Large intestine (tissue), 3 donors: Measurements from ENCODE around the gene GCNT3. TPM values are rescaled to one million over a fixed set of nuclear protein-coding genes. Genes with fewer than 3 reads are reported as not detected.
A peak's percentile ranks its signal among the peaks of the same experiment; 100 is the strongest.
"Not testable (repeated sequence)": the region's sequence is repeated elsewhere in the genome, so short reads cannot be mapped to it uniquely, and the experiment has no call there.

ENCODE experiments used
- DNase-seq, 2 donors: peaks; one replicate each; pipeline versions ENCODE4 v3.0.0 to v3.0.0-alpha.2; 2013
- H3K27ac ChIP-seq: one replicate; pipeline ENCODE4 v1.5.1; 2013; ENCODE audit warnings: low read length
- H3K27me3 ChIP-seq: 2 replicates; pipeline ENCODE4 v1.6.1; 2013; ENCODE audit warnings: low read length; ENCODE audit not compliant: control insufficient read depth, insufficient read depth
- H3K36me3 ChIP-seq: 2 replicates; pipeline ENCODE4 v1.6.1; 2013; ENCODE audit warnings: low read length; ENCODE audit not compliant: control insufficient read depth, insufficient read depth
- H3K4me1 ChIP-seq: one replicate; pipeline ENCODE4 v1.6.1; 2013; ENCODE audit warnings: low read length; ENCODE audit not compliant: control insufficient read depth, insufficient read depth
- H3K4me3 ChIP-seq: one replicate; pipeline ENCODE4 v1.5.1; 2013; ENCODE audit warnings: low read length
- H3K9me3 ChIP-seq: one replicate; pipeline ENCODE4 v1.6.1; 2013; ENCODE audit warnings: mild to moderate bottlenecking, low read depth, low read length, moderate library complexity; ENCODE audit not compliant: control insufficient read depth
- WGBS: methylation state at CpG from one replicate; pipeline ENCODE4 v1.1.5; 2013; ENCODE audit warnings: low lambda C conversion rate; ENCODE audit not compliant: insufficient coverage; 5-methylcytosine and 5-hydroxymethylcytosine counted together
- polyA plus RNA-seq: library from polyadenylated mRNA; unstranded; fragments of 120-200 nt; gene quantifications from one replicate; pipeline ENCODE4 v1.2.1, GENCODE V29; 2013

The GCNT3 gene
- polyA plus RNA-seq, 1 donor = 16.3 TPM

- H3K27me3 ChIP-seq = no peaks in the 10 kb centered on the region
- H3K4me3 ChIP-seq = no peak overlapping the region
- H3K27ac ChIP-seq = no peak overlapping the region
- no peak for DNase-seq
- H3K36me3 ChIP-seq = peaks cover 3% of the 10 kb centered on the region
- WGBS = 83% methylated on average over 1 of the region's 7 CpGs
- H3K9me3 ChIP-seq = peaks cover 14% of the 10 kb centered on the region
- H3K4me1 ChIP-seq = peaks cover 31% of the 10 kb centered on the region
Observed at GRCh38 chr15:59614153-59614552, 2.6 kb downstream of the GCNT3 start.

- peaks cover 2% of the 10 kb centered on the region for H3K9me3 ChIP-seq
- H3K36me3 ChIP-seq = peaks cover 3% of the 10 kb centered on the region
- peaks cover 31% of the 10 kb centered on the region for H3K4me1 ChIP-seq
- WGBS = no CpG with 5 or more reads among the region's 5 CpGs
- no peak overlapping the region for H3K27ac ChIP-seq
- no peaks in the 10 kb centered on the region for H3K27me3 ChIP-seq
- H3K4me3 ChIP-seq = no peak overlapping the region
- DNase-seq = no peak
Observed at GRCh38 chr15:59615661-59616060, 4.1 kb downstream of the GCNT3 start.

- no CpG with 5 or more reads among the region's 3 CpGs for WGBS
- Histone ChIP-seq H3K9me3 (peaks cover 2% of the 10 kb centered on the region), H3K36me3 (peaks cover 3% of the 10 kb centered on the region), H3K4me3 (no peak overlapping the region), H3K4me1 (peaks cover 28% of the 10 kb centered on the region), H3K27me3 (no peaks in the 10 kb centered on the region), H3K27ac (peak overlapping the region; percentile 13)
- DNase-seq = peak; percentile 35 to 75
Observed at GRCh38 chr15:59616379-59616778, 4.8 kb downstream of the GCNT3 start.

GRCh38 chr15:59618406-59618805 is 6.8 kb downstream of the GCNT3 start:
- peaks cover 11% of the 10 kb centered on the region for H3K4me1 ChIP-seq
- no CpG with 5 or more reads among the region's 4 CpGs for WGBS
- peaks cover under 1% of the 10 kb centered on the region for H3K9me3 ChIP-seq
- no peak for DNase-seq
- no peaks in the 10 kb centered on the region for H3K27me3 ChIP-seq
- no peak overlapping the region for H3K27ac ChIP-seq
- no peak overlapping the region for H3K4me3 ChIP-seq
- peaks cover 3% of the 10 kb centered on the region for H3K36me3 ChIP-seq

- no peaks in the 10 kb centered on the region for H3K4me1 ChIP-seq
- DNase-seq = peak; percentile 37 to 64
- no peaks in the 10 kb centered on the region for H3K27me3 ChIP-seq
- no peak overlapping the region for H3K4me3 ChIP-seq
- no CpG with 5 or more reads among the region's 6 CpGs for WGBS
- H3K27ac ChIP-seq = no peak overlapping the region
- no peaks in the 10 kb centered on the region for H3K9me3 ChIP-seq
- H3K36me3 ChIP-seq = peaks cover 3% of the 10 kb centered on the region
Observed at GRCh38 chr15:59622289-59622688, 10.7 kb downstream of the GCNT3 start.

GRCh38 chr15:59632714-59633113 is 21.1 kb downstream of the GCNT3 start:
- DNase-seq = no peak
- WGBS = 40% methylated on average over 1 of the region's 4 CpGs
- no peaks in the 10 kb centered on the region for H3K27me3 ChIP-seq
- H3K4me1 ChIP-seq = no peaks in the 10 kb centered on the region
- H3K9me3 ChIP-seq = no peaks in the 10 kb centered on the region
- H3K27ac ChIP-seq = no peak overlapping the region
- H3K36me3 ChIP-seq = no peaks in the 10 kb centered on the region
- no peak overlapping the region for H3K4me3 ChIP-seq

GRCh38 chr15:59636184-59636583 is 24.6 kb downstream of the GCNT3 start:
- H3K9me3 ChIP-seq = no peaks in the 10 kb centered on the region
- no peaks in the 10 kb centered on the region for H3K4me1 ChIP-seq
- no CpG with 5 or more reads among the region's 3 CpGs for WGBS
- H3K27me3 ChIP-seq = no peaks in the 10 kb centered on the region
- H3K36me3 ChIP-seq = peaks cover 17% of the 10 kb centered on the region
- H3K27ac ChIP-seq = no peak overlapping the region
- no peak overlapping the region for H3K4me3 ChIP-seq
- DNase-seq = no peak

- not testable (repeated sequence) for H3K4me1 ChIP-seq, H3K27ac ChIP-seq, H3K27me3 ChIP-seq, DNase-seq, H3K9me3 ChIP-seq, H3K4me3 ChIP-seq
- 100% methylated on average over 1 of the region's 2 CpGs for WGBS
- peaks cover 20% of the 10 kb centered on the region for H3K36me3 ChIP-seq
Observed at GRCh38 chr15:59637507-59637906, 25.9 kb downstream of the GCNT3 start.

- Histone ChIP-seq H3K36me3 (peaks cover 36% of the 10 kb centered on the region), H3K4me1 (peaks cover 2% of the 10 kb centered on the region), H3K27me3 (no peaks in the 10 kb centered on the region), H3K4me3 (no peak overlapping the region), H3K27ac (no peak overlapping the region), H3K9me3 (no peaks in the 10 kb centered on the region)
- DNase-seq = no peak
- 75% methylated on average over 2 of the region's 2 CpGs for WGBS
Observed at GRCh38 chr15:59642351-59642750, 30.8 kb downstream of the GCNT3 start.

GRCh38 chr15:59644756-59645155 is 33.2 kb downstream of the GCNT3 start:
- H3K4me1 ChIP-seq = peaks cover 2% of the 10 kb centered on the region
- no peak for DNase-seq
- no peaks in the 10 kb centered on the region for H3K9me3 ChIP-seq
- H3K27me3 ChIP-seq = no peaks in the 10 kb centered on the region
- no peak overlapping the region for H3K27ac ChIP-seq
- WGBS = 100% methylated on average over 2 of the region's 4 CpGs
- H3K4me3 ChIP-seq = no peak overlapping the region
- H3K36me3 ChIP-seq = peaks cover 35% of the 10 kb centered on the region

- peaks cover 32% of the 10 kb centered on the region for H3K36me3 ChIP-seq
- not testable (repeated sequence) for H3K4me3 ChIP-seq, H3K27ac ChIP-seq, H3K9me3 ChIP-seq, H3K27me3 ChIP-seq, H3K4me1 ChIP-seq, DNase-seq
- WGBS = no CpG with 5 or more reads among the region's 9 CpGs
Observed at GRCh38 chr15:59645812-59646211, 34.2 kb downstream of the GCNT3 start.
